GM23338 (cell line): ENCODE measurements around the gene CXCL16. TPM values are rescaled to one million over a fixed set of nuclear protein-coding genes. Genes with fewer than 3 reads are reported as not detected.
"Not testable (repeated sequence)": the region's sequence is repeated elsewhere in the genome, so short reads cannot be mapped to it uniquely, and the experiment has no call there.

Experiments
- ATAC-seq: fragments of 200-7000 bp; cut with Tn5 transposase; 3 replicates; pipeline ENCODE4 v1.9.1; 2020
- DNase-seq: peaks from one replicate; pipeline ENCODE4 v3.0.0-alpha.2; 2015; ENCODE audit warnings: low spot score
- H2AFZ ChIP-seq: fragments of 200-600 bp; sonication (generic); 2 replicates; pipeline ENCODE4 v1.8.0; 2016; ENCODE audit warnings: antibody characterized with exemption, mild to moderate bottlenecking, moderate library complexity
- H3F3A ChIP-seq: fragments of 200-600 bp; sonication (generic); replicated peaks from 2 replicates; pipeline ENCODE4 v1.8.0; 2017; ENCODE audit warnings: antibody characterized with exemption, mixed run types, low read depth
- H3K27ac ChIP-seq: fragments of 200-600 bp; sonication (generic); 2 replicates; pipeline ENCODE4 v1.6.1; 2016; ENCODE audit warnings: low read depth
- H3K27me3 ChIP-seq: fragments of 200-600 bp; sonication (generic); 2 replicates; pipeline ENCODE4 v1.8.0; 2016; ENCODE audit warnings: mild to moderate bottlenecking, mixed run types, moderate library complexity; ENCODE audit not compliant: insufficient read depth
- H3K36me3 ChIP-seq: fragments of 200-600 bp; sonication (generic); 2 replicates; pipeline ENCODE4 v1.8.0; 2016; ENCODE audit warnings: mild to moderate bottlenecking; ENCODE audit not compliant: insufficient read depth
- H3K4me1 ChIP-seq: fragments of 200-600 bp; sonication (generic); 2 replicates; pipeline ENCODE4 v1.8.0; 2016; ENCODE audit warnings: mild to moderate bottlenecking, moderate library complexity; ENCODE audit not compliant: insufficient read depth
- H3K4me2 ChIP-seq: fragments of 200-600 bp; sonication (generic); 2 replicates; pipeline ENCODE4 v1.7.1; 2017; ENCODE audit warnings: mixed run types
- H3K4me3 ChIP-seq: fragments of 200-600 bp; sonication (generic); 2 replicates; pipeline ENCODE4 v1.6.1; 2016; ENCODE audit warnings: mixed run types
- H3K79me2 ChIP-seq: fragments of 200-600 bp; sonication (generic); replicated peaks from 2 replicates; pipeline ENCODE4 v1.8.0; 2017; ENCODE audit warnings: mild to moderate bottlenecking; ENCODE audit not compliant: insufficient read depth
- H3K9me2 ChIP-seq: fragments of 200-600 bp; sonication (generic); 2 replicates; pipeline ENCODE4 v1.8.0; 2017; ENCODE audit not compliant: insufficient read depth
- H4K20me1 ChIP-seq: fragments of 200-600 bp; sonication (generic); replicated peaks from 2 replicates; pipeline ENCODE4 v1.8.0; 2017; ENCODE audit warnings: mild to moderate bottlenecking; ENCODE audit not compliant: insufficient read depth
- H3K27ac Mint-ChIP-seq: 2 replicates; pipeline ENCODE4 v1.8.0; 2020; ENCODE audit warnings: inconsistent platforms, mild to moderate bottlenecking, moderate library complexity, mixed read lengths
- H3K27me3 Mint-ChIP-seq: 3 replicates; pipeline ENCODE4 v1.8.0; 2022; ENCODE audit warnings: low read depth, mild to moderate bottlenecking, moderate library complexity, mixed read lengths, inconsistent platforms; ENCODE audit not compliant: insufficient read depth, poor library complexity
- H3K36me3 Mint-ChIP-seq: 3 replicates; pipeline ENCODE4 v1.8.0; 2021; ENCODE audit warnings: low read depth, mild to moderate bottlenecking, inconsistent platforms, moderate library complexity, mixed read lengths
- H3K4me1 Mint-ChIP-seq: 3 replicates; pipeline ENCODE4 v1.8.0; 2020; ENCODE audit warnings: mild to moderate bottlenecking, inconsistent platforms, mixed read lengths
- H3K4me3 Mint-ChIP-seq: 3 replicates; pipeline ENCODE4 v1.8.0; 2021; ENCODE audit warnings: moderate library complexity, mild to moderate bottlenecking, inconsistent platforms, mixed read lengths
- H3K9me3 Mint-ChIP-seq: 3 replicates; pipeline ENCODE4 v1.8.0; 2020; ENCODE audit warnings: moderate library complexity, mild to moderate bottlenecking, inconsistent platforms, mixed read lengths
- polyA plus RNA-seq: library from polyadenylated mRNA; unstranded; fragments of >200 nt; fragmentation: Nextera tagmentation; extraction: Ambion mirVana; gene quantifications from 2 replicates; pipeline ENCODE4 v1.2.1, GENCODE V29; 2016
- total RNA-seq: library from RNA; depleted of rRNA; stranded (reverse); fragments of >200 nt; shearing (Covaris generic); gene quantifications from 2 replicates; pipeline ENCODE4 v1.2.3, GENCODE V29; 2014; rRNA removed
- TF ChIP-seq, protein P1 (sequence below): IDR thresholded peaks from one replicate; pipeline ENCODE4 v1.6.1; 2018; ENCODE audit warnings: antibody characterized with exemption; ENCODE audit not compliant: unreplicated experiment

Gene CXCL16
- total and polyA plus RNA-seq, 2 experiments from 2014 or later = 4.0 to 4.1 TPM

DNA sequence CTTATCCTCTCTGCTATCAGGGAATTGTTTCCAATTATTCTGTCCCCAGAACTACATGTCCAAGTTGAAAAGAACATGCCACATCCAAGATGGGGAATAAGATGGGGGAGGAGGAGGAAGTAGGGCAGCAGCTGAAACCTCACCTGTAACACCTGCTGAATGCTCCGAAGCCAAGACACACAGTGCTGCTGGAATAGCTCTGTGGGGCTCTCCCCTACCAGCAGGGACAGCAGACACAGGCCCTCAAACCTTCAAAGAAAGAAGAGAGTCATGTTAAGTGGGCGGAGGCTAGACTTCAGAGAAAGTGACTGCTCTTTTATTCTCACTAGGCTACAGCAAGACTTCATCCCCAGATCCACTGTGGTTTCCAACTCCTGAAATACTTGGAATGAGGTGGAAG is 49.0 kb downstream of the CXCL16 start (continued):
- TF ChIP-seq, protein P1, sequence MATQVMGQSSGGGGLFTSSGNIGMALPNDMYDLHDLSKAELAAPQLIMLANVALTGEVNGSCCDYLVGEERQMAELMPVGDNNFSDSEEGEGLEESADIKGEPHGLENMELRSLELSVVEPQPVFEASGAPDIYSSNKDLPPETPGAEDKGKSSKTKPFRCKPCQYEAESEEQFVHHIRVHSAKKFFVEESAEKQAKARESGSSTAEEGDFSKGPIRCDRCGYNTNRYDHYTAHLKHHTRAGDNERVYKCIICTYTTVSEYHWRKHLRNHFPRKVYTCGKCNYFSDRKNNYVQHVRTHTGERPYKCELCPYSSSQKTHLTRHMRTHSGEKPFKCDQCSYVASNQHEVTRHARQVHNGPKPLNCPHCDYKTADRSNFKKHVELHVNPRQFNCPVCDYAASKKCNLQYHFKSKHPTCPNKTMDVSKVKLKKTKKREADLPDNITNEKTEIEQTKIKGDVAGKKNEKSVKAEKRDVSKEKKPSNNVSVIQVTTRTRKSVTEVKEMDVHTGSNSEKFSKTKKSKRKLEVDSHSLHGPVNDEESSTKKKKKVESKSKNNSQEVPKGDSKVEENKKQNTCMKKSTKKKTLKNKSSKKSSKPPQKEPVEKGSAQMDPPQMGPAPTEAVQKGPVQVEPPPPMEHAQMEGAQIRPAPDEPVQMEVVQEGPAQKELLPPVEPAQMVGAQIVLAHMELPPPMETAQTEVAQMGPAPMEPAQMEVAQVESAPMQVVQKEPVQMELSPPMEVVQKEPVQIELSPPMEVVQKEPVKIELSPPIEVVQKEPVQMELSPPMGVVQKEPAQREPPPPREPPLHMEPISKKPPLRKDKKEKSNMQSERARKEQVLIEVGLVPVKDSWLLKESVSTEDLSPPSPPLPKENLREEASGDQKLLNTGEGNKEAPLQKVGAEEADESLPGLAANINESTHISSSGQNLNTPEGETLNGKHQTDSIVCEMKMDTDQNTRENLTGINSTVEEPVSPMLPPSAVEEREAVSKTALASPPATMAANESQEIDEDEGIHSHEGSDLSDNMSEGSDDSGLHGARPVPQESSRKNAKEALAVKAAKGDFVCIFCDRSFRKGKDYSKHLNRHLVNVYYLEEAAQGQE = no peak

DNA sequence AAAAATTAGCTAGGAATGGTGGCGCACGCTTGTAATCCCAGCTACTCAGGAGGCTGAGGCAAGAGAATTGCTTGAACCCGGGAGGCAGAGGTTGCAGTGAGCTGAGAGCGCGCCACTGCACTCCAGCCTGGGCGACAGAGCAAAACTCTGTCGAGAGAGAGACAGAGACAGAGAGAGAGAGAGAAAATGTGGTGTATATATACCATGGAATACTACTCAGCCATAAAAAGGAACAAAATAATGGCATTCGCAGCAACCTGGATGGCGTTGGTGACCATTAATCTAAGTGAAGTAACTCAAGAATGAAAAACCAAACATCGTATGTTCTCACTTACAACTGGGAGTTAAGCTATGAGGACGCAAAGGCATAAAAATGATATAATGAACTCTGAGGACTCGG is 49.9 kb downstream of the CXCL16 start:
- H3K4me1 Mint-ChIP-seq, H3K27me3 Mint-ChIP-seq, H3K27ac ChIP-seq, ATAC-seq, H2AFZ ChIP-seq, H3K27me3 ChIP-seq, H3K9me2 ChIP-seq, H3K4me2 ChIP-seq, H3K4me3 Mint-ChIP-seq, H3K4me1 ChIP-seq, H3F3A ChIP-seq, H3K9me3 Mint-ChIP-seq, DNase-seq, H3K27ac Mint-ChIP-seq, H3K4me3 ChIP-seq: not testable (repeated sequence)
- Histone ChIP-seq H4K20me1 (peaks cover 75% of the 10 kb centered on the region), H3K36me3 (peaks cover 43% of the 10 kb centered on the region), H3K79me2 (peaks cover 99% of the 10 kb centered on the region)
- H3K36me3 Mint-ChIP-seq = peaks cover 69% of the 10 kb centered on the region

DNA sequence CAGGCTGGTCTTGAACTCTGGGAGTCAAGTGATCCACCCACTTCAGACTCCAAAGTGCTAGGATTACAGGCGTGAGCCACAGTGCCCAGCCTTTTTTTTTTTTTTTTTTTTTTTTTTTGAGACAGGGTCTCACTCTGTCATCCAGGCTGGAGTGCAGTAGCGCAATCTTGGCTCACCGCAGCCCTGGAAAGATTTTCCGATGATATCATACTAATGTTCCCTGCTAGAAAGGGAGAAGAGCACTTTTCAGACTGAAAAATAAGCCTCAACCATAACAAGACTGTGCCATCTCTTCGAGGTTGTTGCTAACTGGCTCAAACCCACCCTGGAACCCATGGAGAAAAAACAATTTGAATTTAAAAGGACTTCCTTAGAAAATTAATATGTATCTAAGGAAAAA is 56.0 kb downstream of the CXCL16 start:
- H3K4me2 ChIP-seq, H3K27ac ChIP-seq, H3K4me1 ChIP-seq, H3K4me3 Mint-ChIP-seq, H3K4me1 Mint-ChIP-seq, H3K4me3 ChIP-seq, DNase-seq, ATAC-seq, H3K27ac Mint-ChIP-seq, H2AFZ ChIP-seq, H3K9me3 Mint-ChIP-seq, H3K27me3 ChIP-seq, H3K27me3 Mint-ChIP-seq, H3F3A ChIP-seq, H3K9me2 ChIP-seq: not testable (repeated sequence)
- Histone ChIP-seq H4K20me1 (peaks cover 37% of the 10 kb centered on the region), H3K36me3 (peaks cover 36% of the 10 kb centered on the region), H3K79me2 (peaks cover 55% of the 10 kb centered on the region)
- H3K36me3 Mint-ChIP-seq = peaks cover 84% of the 10 kb centered on the region

Other genes with a start within 250 kb of the CXCL16 start
- gene SPNS2, start 241.0 kb downstream of the CXCL16 start, total RNA-seq = 0.78 and 2.3 TPM in 2 replicates
- 1.4 and 1.7 TPM in 2 replicates for gene SPNS2, start 241.0 kb downstream of the CXCL16 start, polyA plus RNA-seq
- 169 and 213 TPM in 2 replicates for gene MYBBP1A, start 184.5 kb downstream of the CXCL16 start, total RNA-seq
- 66.4 and 70.7 TPM in 2 replicates for gene MYBBP1A, start 184.5 kb downstream of the CXCL16 start, polyA plus RNA-seq
- 0.24 TPM in 1 of 2 replicates, not detected in the other for gene GGT6, start 179.4 kb downstream of the CXCL16 start, total RNA-seq
- 0.12 TPM in 1 of 2 replicates, not detected in the other for gene GGT6, start 179.4 kb downstream of the CXCL16 start, polyA plus RNA-seq
- gene SMTNL2, start 155.4 kb downstream of the CXCL16 start, total RNA-seq = 1.7 and 4.3 TPM in 2 replicates
- 1.3 and 3.1 TPM in 2 replicates for gene SMTNL2, start 155.4 kb downstream of the CXCL16 start, polyA plus RNA-seq
- gene ALOX15, start 98.2 kb downstream of the CXCL16 start, total RNA-seq = 1.1 and 1.4 TPM in 2 replicates
- gene ALOX15, start 98.2 kb downstream of the CXCL16 start, polyA plus RNA-seq = 0.28 and 1.2 TPM in 2 replicates
- 91.0 and 123 TPM in 2 replicates for gene PELP1, start 35.8 kb downstream of the CXCL16 start, total RNA-seq
- 39.4 and 41.1 TPM in 2 replicates for gene PELP1, start 35.8 kb downstream of the CXCL16 start, polyA plus RNA-seq
- gene ARRB2, start 29.3 kb downstream of the CXCL16 start, total RNA-seq = 23.0 and 45.0 TPM in 2 replicates
- gene ARRB2, start 29.3 kb downstream of the CXCL16 start, polyA plus RNA-seq = 37.3 and 39.5 TPM in 2 replicates
- 15.5 and 16.7 TPM in 2 replicates for gene MED11, start 8.5 kb downstream of the CXCL16 start, total RNA-seq
- gene MED11, start 8.5 kb downstream of the CXCL16 start, polyA plus RNA-seq = 32.8 and 33.3 TPM in 2 replicates
- 1.4 TPM in 1 of 2 replicates, not detected in the other for gene ZMYND15, start 95 bp downstream of the CXCL16 start, total RNA-seq
- 0.21 and 0.32 TPM in 2 replicates for gene ZMYND15, start 95 bp downstream of the CXCL16 start, polyA plus RNA-seq
- not detected in 2 replicates for gene TM4SF5, start 32.0 kb upstream of the CXCL16 start, total RNA-seq
- gene TM4SF5, start 32.0 kb upstream of the CXCL16 start, polyA plus RNA-seq = not detected in 2 replicates
- gene VMO1, start 46.4 kb upstream of the CXCL16 start, total RNA-seq = 0.38 TPM in 1 of 2 replicates, not detected in the other
- 0.40 and 0.47 TPM in 2 replicates for gene VMO1, start 46.4 kb upstream of the CXCL16 start, polyA plus RNA-seq
- gene GLTPD2, start 49.0 kb upstream of the CXCL16 start, total RNA-seq = 1.3 TPM in 1 of 2 replicates, not detected in the other
- gene GLTPD2, start 49.0 kb upstream of the CXCL16 start, polyA plus RNA-seq = 0.33 and 0.47 TPM in 2 replicates
- 266 and 302 TPM in 2 replicates for gene PSMB6, start 56.2 kb upstream of the CXCL16 start, total RNA-seq
- 465 and 502 TPM in 2 replicates for gene PSMB6, start 56.2 kb upstream of the CXCL16 start, polyA plus RNA-seq
- gene PLD2, start 67.2 kb upstream of the CXCL16 start, total RNA-seq = 49.9 and 55.9 TPM in 2 replicates
- 20.2 and 22.1 TPM in 2 replicates for gene PLD2, start 67.2 kb upstream of the CXCL16 start, polyA plus RNA-seq
- 42.1 and 54.9 TPM in 2 replicates for gene MINK1, start 93.4 kb upstream of the CXCL16 start, total RNA-seq
- 17.3 and 19.4 TPM in 2 replicates for gene MINK1, start 93.4 kb upstream of the CXCL16 start, polyA plus RNA-seq
- 3.6 and 5.9 TPM in 2 replicates for gene C17orf107, start 159.6 kb upstream of the CXCL16 start, total RNA-seq
- gene C17orf107, start 159.6 kb upstream of the CXCL16 start, polyA plus RNA-seq = 0.78 and 1.9 TPM in 2 replicates
- 0.23 and 1.2 TPM in 2 replicates for gene CHRNE, start 163.2 kb upstream of the CXCL16 start, total RNA-seq
- 0.24 and 0.50 TPM in 2 replicates for gene CHRNE, start 163.2 kb upstream of the CXCL16 start, polyA plus RNA-seq
- not detected in 2 replicates for gene GP1BA, start 192.3 kb upstream of the CXCL16 start, total RNA-seq
- gene GP1BA, start 192.3 kb upstream of the CXCL16 start, polyA plus RNA-seq = 0.14 and 0.24 TPM in 2 replicates
- 70.4 and 73.6 TPM in 2 replicates for gene SLC25A11, start 200.1 kb upstream of the CXCL16 start, total RNA-seq
- gene SLC25A11, start 200.1 kb upstream of the CXCL16 start, polyA plus RNA-seq = 35.7 and 37.8 TPM in 2 replicates
- 84.4 and 87.0 TPM in 2 replicates for gene RNF167, start 200.3 kb upstream of the CXCL16 start, total RNA-seq
- 60.1 and 61.2 TPM in 2 replicates for gene RNF167, start 200.3 kb upstream of the CXCL16 start, polyA plus RNA-seq
- gene PFN1, start 208.6 kb upstream of the CXCL16 start, total RNA-seq = 1,702 and 2,002 TPM in 2 replicates
- gene PFN1, start 208.6 kb upstream of the CXCL16 start, polyA plus RNA-seq = 3,646 and 3,709 TPM in 2 replicates
- 8.9 and 12.1 TPM in 2 replicates for gene ENO3, start 211.2 kb upstream of the CXCL16 start, total RNA-seq
- 19.6 and 25.5 TPM in 2 replicates for gene ENO3, start 211.2 kb upstream of the CXCL16 start, polyA plus RNA-seq
- 77.9 and 85.3 TPM in 2 replicates for gene SPAG7, start 227.9 kb upstream of the CXCL16 start, total RNA-seq
- 226 and 242 TPM in 2 replicates for gene SPAG7, start 227.9 kb upstream of the CXCL16 start, polyA plus RNA-seq
- 3.3 and 4.4 TPM in 2 replicates for gene CAMTA2, start 247.7 kb upstream of the CXCL16 start, total RNA-seq
- 8.7 and 10.1 TPM in 2 replicates for gene CAMTA2, start 247.7 kb upstream of the CXCL16 start, polyA plus RNA-seq